Measurements from ENCODE around the gene MYL2.
A peak's percentile ranks its signal among the peaks of the same experiment; 100 is the strongest.
"Not testable (repeated sequence)": the region's sequence is repeated elsewhere in the genome, so short reads cannot be mapped to it uniquely, and the experiment has no call there.

MYL2 gene

GRCh38 chr12:110920324-110920910, at the start of gene MYL2:
MYL2 (minus strand) TSS chr12:110920579; CDS start chr12:110920529, 50 bp downstream.
- DNase-seq (ENCODE audit: low read depth) = no peak

GRCh38 chr12:110966081-110966760, 45.8 kb upstream of the MYL2 start:
- DNase-seq (ENCODE audit: low read depth) = no peak

GRCh38 chr12:110965574-110965973, 45.2 kb upstream of the MYL2 start:
- no peak for DNase-seq (ENCODE audit: low read depth)

GRCh38 chr12:110960795-110961194, 40.4 kb upstream of the MYL2 start:
- DNase-seq (ENCODE audit: low read depth) = no peak

- no peak for DNase-seq (ENCODE audit: low read depth)
Observed at GRCh38 chr12:110957652-110958051, 37.3 kb upstream of the MYL2 start.

- DNase-seq (ENCODE audit: low read depth) = no peak
Observed at GRCh38 chr12:110957159-110957558, 36.8 kb upstream of the MYL2 start.

- DNase-seq (ENCODE audit: low read depth) = not testable (repeated sequence)
Observed at GRCh38 chr12:110950867-110951266, 30.5 kb upstream of the MYL2 start.

- not testable (repeated sequence) for DNase-seq (ENCODE audit: low read depth)
Observed at GRCh38 chr12:110950466-110950865, 30.1 kb upstream of the MYL2 start.

- DNase-seq (ENCODE audit: low read depth) = no peak
Observed at GRCh38 chr12:110948041-110948440, 27.7 kb upstream of the MYL2 start.

- no peak for DNase-seq (ENCODE audit: low read depth)
Observed at GRCh38 chr12:110943373-110943772, 23.0 kb upstream of the MYL2 start.

- no peak for DNase-seq (ENCODE audit: low read depth)
Observed at GRCh38 chr12:110941391-110941790, 21.0 kb upstream of the MYL2 start.

- DNase-seq (ENCODE audit: low read depth) = no peak
Observed at GRCh38 chr12:110940933-110941332, 20.6 kb upstream of the MYL2 start.

GRCh38 chr12:110940296-110940695, 19.9 kb upstream of the MYL2 start:
- DNase-seq (ENCODE audit: low read depth) = no peak

- DNase-seq (ENCODE audit: low read depth) = peak; percentile 33
Observed at GRCh38 chr12:110937104-110937641, 16.8 kb upstream of the MYL2 start.

GRCh38 chr12:110936367-110937103, 16.2 kb upstream of the MYL2 start:
- DNase-seq (ENCODE audit: low read depth) = no peak

- DNase-seq (ENCODE audit: low read depth) = no peak
Observed at GRCh38 chr12:110935588-110935987, 15.2 kb upstream of the MYL2 start.

- DNase-seq (ENCODE audit: low read depth) = no peak
Observed at GRCh38 chr12:110934093-110934852, 13.9 kb upstream of the MYL2 start.

- no peak for DNase-seq (ENCODE audit: low read depth)
Observed at GRCh38 chr12:110933326-110933974, 13.1 kb upstream of the MYL2 start.

- no peak for DNase-seq (ENCODE audit: low read depth)
Observed at GRCh38 chr12:110932046-110932445, 11.7 kb upstream of the MYL2 start.

GRCh38 chr12:110931315-110931728, 10.9 kb upstream of the MYL2 start:
- no peak for DNase-seq (ENCODE audit: low read depth)

All from stimulated activated CD8-positive, alpha-beta memory T cell treated with anti-CD3 and anti-CD28 coated beads, Interleukin-4, amount 100 ng/mL, for 24 hours (primary cell).